H9 (cell line): ENCODE data around the gene LRIT1. TPM values are rescaled to one million over a fixed set of nuclear protein-coding genes. Genes with fewer than 3 reads are reported as not detected.

Experiments
- DNase-seq: peaks from one replicate; pipeline ENCODE4 v3.0.0-alpha.2; 2017
- H2AFZ ChIP-seq: one replicate; pipeline ENCODE4 v1.6.1; 2013; ENCODE audit warnings: mild to moderate bottlenecking, low read length, control low read depth, moderate library complexity
- H2AK5ac ChIP-seq: 2 replicates; pipeline ENCODE4 v1.6.1; 2013; ENCODE audit warnings: low read length, control low read depth, mixed read lengths; ENCODE audit not compliant: insufficient read length
- H2BK120ac ChIP-seq: one replicate; pipeline ENCODE4 v1.6.1; 2013; ENCODE audit warnings: low read depth, mild to moderate bottlenecking, low read length, control low read depth, inconsistent platforms; ENCODE audit not compliant: poor library complexity, severe bottlenecking
- H2BK12ac ChIP-seq: 2 replicates; pipeline ENCODE4 v1.6.1; 2013; ENCODE audit warnings: low read length, control low read depth, mixed read lengths, low read depth; ENCODE audit not compliant: insufficient read length
- H2BK15ac ChIP-seq: 2 replicates; pipeline ENCODE4 v1.6.1; 2013; ENCODE audit warnings: low read depth, low read length, control low read depth
- H2BK20ac ChIP-seq: one replicate; pipeline ENCODE4 v1.6.1; 2013; ENCODE audit warnings: low read depth, mild to moderate bottlenecking, low read length, control low read depth, inconsistent platforms; ENCODE audit not compliant: poor library complexity, severe bottlenecking
- H2BK5ac ChIP-seq: 2 replicates; pipeline ENCODE4 v1.6.1; 2013; ENCODE audit warnings: low read length, control low read depth, mixed read lengths; ENCODE audit not compliant: insufficient read length
- H3K14ac ChIP-seq: 2 replicates; pipeline ENCODE4 v1.6.1; 2013; ENCODE audit warnings: low read length, control low read depth; ENCODE audit not compliant: insufficient read depth
- H3K18ac ChIP-seq: 2 replicates; pipeline ENCODE4 v1.6.1; 2013; ENCODE audit warnings: low read depth, mild to moderate bottlenecking, mixed read lengths, low read length, control low read depth; ENCODE audit not compliant: insufficient read length
- H3K23ac ChIP-seq: 2 replicates; pipeline ENCODE4 v1.6.1; 2013; ENCODE audit warnings: low read length, control low read depth, mixed read lengths, low read depth; ENCODE audit not compliant: insufficient read length
- H3K23me2 ChIP-seq: 2 replicates; pipeline ENCODE4 v1.6.1; 2013; ENCODE audit warnings: low read depth, mild to moderate bottlenecking, mixed read lengths, low read length, control low read depth; ENCODE audit not compliant: insufficient read length, poor library complexity, severe bottlenecking
- H3K27ac ChIP-seq: 2 replicates; pipeline ENCODE4 v1.5.1; 2013; ENCODE audit warnings: low read length, control low read depth, mixed read lengths, low read depth; ENCODE audit not compliant: insufficient read length
- H3K27me3 ChIP-seq: 2 replicates; pipeline ENCODE4 v1.6.1; 2013; ENCODE audit warnings: low read length, control low read depth, inconsistent platforms; ENCODE audit not compliant: insufficient read depth
- H3K4ac ChIP-seq: 2 replicates; pipeline ENCODE4 v1.6.1; 2013; ENCODE audit warnings: low read depth, mild to moderate bottlenecking, control low read depth, inconsistent platforms, low read length, moderate library complexity
- H3K4me1 ChIP-seq: 2 replicates; pipeline ENCODE4 v1.6.1; 2013; ENCODE audit warnings: low read length, control low read depth, inconsistent platforms; ENCODE audit not compliant: insufficient read depth
- H3K4me2 ChIP-seq: 2 replicates; pipeline ENCODE4 v1.6.1; 2013; ENCODE audit warnings: low read length, control low read depth, mixed read lengths; ENCODE audit not compliant: insufficient read length, insufficient read depth
- H3K56ac ChIP-seq: 2 replicates; pipeline ENCODE4 v1.6.1; 2013; ENCODE audit warnings: low read depth, mild to moderate bottlenecking, mixed read lengths, low read length, control low read depth; ENCODE audit not compliant: insufficient read length
- H3K79me1 ChIP-seq: 2 replicates; pipeline ENCODE4 v1.6.1; 2013; ENCODE audit warnings: low read depth, mild to moderate bottlenecking, moderate library complexity, low read length, control low read depth, inconsistent platforms; ENCODE audit not compliant: insufficient read depth, poor library complexity, severe bottlenecking
- H3K79me2 ChIP-seq: 2 replicates; pipeline ENCODE4 v1.6.1; 2013; ENCODE audit warnings: low read length, control low read depth, inconsistent platforms; ENCODE audit not compliant: insufficient read depth
- H3K9ac ChIP-seq: 2 replicates; pipeline ENCODE4 v1.6.1; 2013; ENCODE audit warnings: low read length, control low read depth, mixed read lengths; ENCODE audit not compliant: insufficient read length; ENCODE audit errors: extremely low read depth
- H3K9me3 ChIP-seq: one replicate; pipeline ENCODE4 v1.6.1; 2013; ENCODE audit warnings: low read depth, low read length, inconsistent platforms; ENCODE audit not compliant: control insufficient read depth
- H3T11ph ChIP-seq: one replicate; pipeline ENCODE4 v1.6.1; 2013; ENCODE audit warnings: mild to moderate bottlenecking, low read length, control low read depth, inconsistent platforms
- H4K20me1 ChIP-seq: one replicate; pipeline ENCODE4 v1.6.1; 2013; ENCODE audit not compliant: control insufficient read depth, insufficient read length, insufficient read depth
- H4K5ac ChIP-seq: 2 replicates; pipeline ENCODE4 v1.6.1; 2013; ENCODE audit warnings: low read depth, mild to moderate bottlenecking, mixed read lengths, low read length, control low read depth; ENCODE audit not compliant: insufficient read length
- H4K8ac ChIP-seq: replicated peaks from 2 replicates; pipeline ENCODE4 v1.6.1; 2013; ENCODE audit warnings: low read length, control low read depth, mixed read lengths, low read depth; ENCODE audit not compliant: insufficient read length
- H4K91ac ChIP-seq: 2 replicates; pipeline ENCODE4 v1.6.1; 2013; ENCODE audit warnings: low read depth, mild to moderate bottlenecking, moderate library complexity, mixed read lengths, low read length, control low read depth; ENCODE audit not compliant: insufficient read length
- H3K27ac Mint-ChIP-seq, 3 experiments: 2 replicates in 2 of 3; 3 replicates in 1 of 3; pipeline ENCODE4 v1.8.0; 2020 to 2021; ENCODE audit warnings: mixed read lengths in 3 of 3, mild to moderate bottlenecking in 1 of 3, moderate library complexity in 1 of 3
- H3K27me3 Mint-ChIP-seq: 2 replicates; pipeline ENCODE4 v1.8.0; 2021; ENCODE audit warnings: low read depth, mild to moderate bottlenecking, moderate library complexity, mixed read lengths
- H3K36me3 Mint-ChIP-seq, 3 experiments: 2 replicates in 2 of 3; 3 replicates in 1 of 3; pipeline ENCODE4 v1.8.0; 2020 to 2021; ENCODE audit warnings: low read depth in 3 of 3, mixed read lengths in 3 of 3; ENCODE audit not compliant: insufficient read depth in 1 of 3
- H3K4me1 Mint-ChIP-seq, 2 experiments: 2 replicates each; pipeline ENCODE4 v1.8.0; 2020; ENCODE audit warnings: mixed read lengths in 2 of 2
- H3K4me3 Mint-ChIP-seq, 2 experiments: 2 replicates in 1 of 2; 3 replicates in 1 of 2; pipeline ENCODE4 v1.8.0; 2020 to 2021; ENCODE audit warnings: mild to moderate bottlenecking in 2 of 2, mixed read lengths in 2 of 2, moderate library complexity in 1 of 2
- H3K9me3 Mint-ChIP-seq, 2 experiments: 2 replicates in 1 of 2; 3 replicates in 1 of 2; pipeline ENCODE4 v1.8.0; 2020; ENCODE audit warnings: mild to moderate bottlenecking in 2 of 2, mixed read lengths in 2 of 2, moderate library complexity in 1 of 2
- CTCF ChIP-seq: fragments of 200-600 bp; sonication (generic); conservative IDR thresholded peaks from 3 replicates; pipeline ENCODE4 v1.8.0; 2021; ENCODE audit warnings: antibody characterized with exemption, mild to moderate bottlenecking
- WGBS: extraction: QIAGEN DNeasy Blood & Tissue Kit; methylation state at CpG from one replicate; pipeline ENCODE4 v1.1.7; 2013; ENCODE audit warnings: missing lambda C conversion rate, low lambda C conversion rate, mixed read lengths; ENCODE audit not compliant: insufficient read length; ENCODE audit errors: extremely low coverage; 5-methylcytosine and 5-hydroxymethylcytosine counted together
- total RNA-seq: library from RNA; stranded (reverse); gene quantifications from 2 replicates; pipeline ENCODE4 v1.2.1, GENCODE V29; 2021

Gene LRIT1
- total RNA-seq, 1 experiment from 2014 or later: not detected

- no peak overlapping the region for H3K4ac ChIP-seq
- H3K9me3 Mint-ChIP-seq: no peaks in the 10 kb centered on the region
- no peak overlapping the region for H2BK20ac ChIP-seq
- no peak overlapping the region for H2AFZ ChIP-seq
- H3K4me2 ChIP-seq: no peak overlapping the region
- H3K4me3 Mint-ChIP-seq: no peak overlapping the region
- H4K5ac ChIP-seq: no peak overlapping the region
- H3K23ac ChIP-seq: no peak overlapping the region
- H3K27ac ChIP-seq: no peak overlapping the region
- H4K91ac ChIP-seq: no peak overlapping the region
- peaks cover 41% of the 10 kb centered on the region for H3K27me3 Mint-ChIP-seq
- H3K18ac ChIP-seq: no peak overlapping the region
- H2BK12ac ChIP-seq: no peak overlapping the region
- WGBS: no CpG with 5 or more reads among the region's 10 CpGs
- no peaks in the 10 kb centered on the region for H3K4me1 ChIP-seq
- no peak overlapping the region for H3K14ac ChIP-seq
- no peaks in the 10 kb centered on the region for H3K79me1 ChIP-seq
- H3K27ac Mint-ChIP-seq: no peak overlapping the region; a peak in 1 of 7 replicates
- no peaks in the 10 kb centered on the region for H3K9me3 ChIP-seq
- no peak overlapping the region for H3K9ac ChIP-seq
- DNase-seq: no peak
- peaks cover 2 to 3% of the 10 kb centered on the region in 2 experiments; a peak in 2 of 4 replicates for H3K4me1 Mint-ChIP-seq
- H3T11ph ChIP-seq: no peak overlapping the region
- H3K23me2 ChIP-seq: no peaks in the 10 kb centered on the region
- no peak overlapping the region for H2BK120ac ChIP-seq
- no peak overlapping the region for H3K56ac ChIP-seq
- no peaks in the 10 kb centered on the region for H4K20me1 ChIP-seq
- H3K27me3 ChIP-seq: no peaks in the 10 kb centered on the region; the same call in 1 of the 2 replicates
- H2BK5ac ChIP-seq: no peak overlapping the region
- no peak for TF ChIP-seq CTCF
- H4K8ac ChIP-seq: no peak overlapping the region
- H2BK15ac ChIP-seq: no peak overlapping the region
- no peak overlapping the region for H2AK5ac ChIP-seq
- H3K79me2 ChIP-seq: no peaks in the 10 kb centered on the region
- H3K36me3 Mint-ChIP-seq: no peaks in the 10 kb centered on the region
Measured at GRCh38 chr10:84254552-84255478, 13.5 kb upstream of the LRIT1 start.
